GM18502 (cell line): ENCODE measurements around the gene FBP1.

Experiments
- ATAC-seq: cut with Tn5 transposase; IDR thresholded peaks from one replicate; pipeline ENCODE4 v1.9.1; 2021; ENCODE audit warnings: mild to moderate bottlenecking; ENCODE audit not compliant: unreplicated experiment, poor library complexity

The FBP1 gene

GRCh38 chr9:94639061-94639998 is at the start of gene FBP1:
TSS of gene FBP1 (minus strand) at chr9:94639518. CDS start at chr9:94639310, 208 bp downstream.
- no peak for ATAC-seq

GRCh38 chr9:94687451-94687850 is 48.1 kb upstream of the FBP1 start:
- no peak for ATAC-seq

GRCh38 chr9:94685359-94685758 is 46.0 kb upstream of the FBP1 start:
- ATAC-seq, result no peak

GRCh38 chr9:94681508-94681907 is 42.2 kb upstream of the FBP1 start:
- ATAC-seq, result no peak

GRCh38 chr9:94680621-94681020 is 41.3 kb upstream of the FBP1 start:
- ATAC-seq, result no peak

GRCh38 chr9:94680020-94680419 is 40.7 kb upstream of the FBP1 start:
- ATAC-seq, result no peak

GRCh38 chr9:94679587-94679986 is 40.3 kb upstream of the FBP1 start:
- ATAC-seq, result no peak

GRCh38 chr9:94677929-94678328 is 38.6 kb upstream of the FBP1 start:
- ATAC-seq, result no peak

GRCh38 chr9:94676446-94677131 is 37.3 kb upstream of the FBP1 start:
- ATAC-seq, result no peak

- no peak for ATAC-seq
These were observed 35.9 kb upstream of the FBP1 start for GRCh38 chr9:94675008-94675881.

- no peak for ATAC-seq
These were observed 33.6 kb upstream of the FBP1 start for GRCh38 chr9:94672811-94673487.

- peak; percentile 72 for ATAC-seq
These were observed 29.8 kb upstream of the FBP1 start for GRCh38 chr9:94668928-94669729.

GRCh38 chr9:94668418-94668927 is 29.2 kb upstream of the FBP1 start:
- no peak for ATAC-seq

GRCh38 chr9:94666364-94667099 is 27.2 kb upstream of the FBP1 start:
- ATAC-seq, result no peak

GRCh38 chr9:94665613-94666012 is 26.3 kb upstream of the FBP1 start:
- ATAC-seq, result no peak

GRCh38 chr9:94664801-94665200 is 25.5 kb upstream of the FBP1 start:
- ATAC-seq, result no peak

GRCh38 chr9:94663640-94664039 is 24.3 kb upstream of the FBP1 start:
- no peak for ATAC-seq

- no peak for ATAC-seq
These were observed 23.8 kb upstream of the FBP1 start for GRCh38 chr9:94663140-94663539.
